Peyer's patch (tissue), 4 donors: ENCODE results near the gene SEMA3B.

Source experiments
- CTCF ChIP-seq, 6 experiments: fragments of 450-650 bp in 4 of 6; fragments of 200-600 bp in 2 of 6; sonication (generic) in 1 of 6; IDR thresholded peaks; one replicate each; pipeline ENCODE4 v1.5.1; 2017 to 2019; ENCODE audit warnings: antibody characterized with exemption in 6 of 6, mild to moderate bottlenecking in 3 of 6, moderate library complexity in 1 of 6
- POLR2A ChIP-seq, 2 donors: fragments of 450-650 bp; IDR thresholded peaks; one replicate each; pipeline ENCODE4 v1.5.1; 2017; ENCODE audit warnings: antibody characterized with exemption in 2 of 2, mild to moderate bottlenecking in 2 of 2, moderate library complexity in 2 of 2

- TF ChIP-seq CTCF (IDR thresholded peaks at IDR 0.05) (no peak), POLR2A (IDR thresholded peaks at IDR 0.05) (no peak)
These were observed 21.3 kb downstream of the SEMA3B start for GRCh38 chr3:50290161-50290641.
